NCI-H446 (cell line): ENCODE data around the gene KDM8.

Experiments
- DNase-seq, 2 experiments: peaks; one replicate each; lab custom pipeline; 2025; lab: John Stamatoyannopoulos, UW

The KDM8 gene

GRCh38 chr16:27216297-27216885, 13.1 kb downstream of the KDM8 start:
- DNase-seq = no peak

GRCh38 chr16:27217256-27217655, 13.9 kb downstream of the KDM8 start:
- no peak for DNase-seq

DNA sequence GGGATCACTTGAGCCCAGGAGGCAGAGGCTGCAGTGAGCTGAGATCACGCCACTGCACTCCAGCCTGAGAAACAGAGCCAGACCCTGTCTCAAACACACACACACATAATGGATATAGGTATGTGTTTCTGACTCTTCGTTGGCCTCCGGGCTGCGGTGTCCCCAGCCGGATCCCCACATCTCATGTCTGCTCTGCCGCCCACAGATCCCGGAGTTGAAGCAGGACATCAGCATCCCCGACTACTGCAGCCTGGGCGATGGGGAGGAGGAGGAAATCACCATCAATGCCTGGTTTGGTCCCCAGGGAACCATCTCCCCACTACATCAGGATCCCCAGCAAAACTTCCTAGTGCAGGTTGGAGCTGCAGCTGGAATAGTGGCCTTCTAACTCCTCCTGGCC, 15.4 kb downstream of the KDM8 start:
- DNase-seq = no peak

DNA sequence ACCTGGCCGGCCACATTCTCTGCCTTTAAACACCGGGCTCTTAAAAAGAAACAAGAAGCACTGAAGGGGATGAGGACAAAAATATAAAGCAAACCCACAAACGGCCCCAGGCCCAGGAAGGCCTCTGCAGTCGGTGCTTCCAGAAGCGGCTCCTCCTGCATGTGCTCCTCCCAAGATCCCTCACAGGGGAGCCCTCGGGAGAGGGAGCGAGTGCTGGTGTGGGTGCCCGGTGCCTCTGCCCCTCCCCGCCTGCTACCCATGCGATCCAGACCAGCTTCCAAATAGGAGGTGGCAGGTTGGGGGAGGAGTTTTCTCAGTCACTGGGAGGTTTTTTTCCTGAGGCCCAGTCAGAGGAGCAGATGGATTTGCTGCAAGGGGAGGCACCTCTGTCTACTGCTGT, 15.8 kb downstream of the KDM8 start:
- DNase-seq = no peak

GRCh38 chr16:27220120-27220519, 16.8 kb downstream of the KDM8 start:
- DNase-seq = no peak

DNA sequence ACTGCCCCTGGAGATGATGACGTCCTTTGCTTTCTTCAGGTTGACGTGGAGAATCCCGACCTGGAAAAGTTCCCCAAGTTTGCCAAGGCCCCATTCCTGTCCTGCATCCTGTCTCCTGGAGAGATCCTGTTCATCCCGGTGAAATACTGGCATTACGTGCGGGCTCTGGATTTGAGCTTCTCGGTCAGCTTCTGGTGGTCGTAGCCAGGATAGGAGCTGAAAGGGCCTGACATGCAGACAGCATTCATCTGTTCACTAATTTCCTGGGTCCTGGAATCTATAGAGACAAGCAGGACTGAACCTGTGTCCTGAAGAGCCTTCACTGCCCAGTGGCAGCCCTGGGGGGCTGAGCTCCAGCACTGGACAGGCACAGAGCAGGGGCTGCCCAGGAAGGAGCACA, 17.2 kb downstream of the KDM8 start:
- no peak for DNase-seq

DNA sequence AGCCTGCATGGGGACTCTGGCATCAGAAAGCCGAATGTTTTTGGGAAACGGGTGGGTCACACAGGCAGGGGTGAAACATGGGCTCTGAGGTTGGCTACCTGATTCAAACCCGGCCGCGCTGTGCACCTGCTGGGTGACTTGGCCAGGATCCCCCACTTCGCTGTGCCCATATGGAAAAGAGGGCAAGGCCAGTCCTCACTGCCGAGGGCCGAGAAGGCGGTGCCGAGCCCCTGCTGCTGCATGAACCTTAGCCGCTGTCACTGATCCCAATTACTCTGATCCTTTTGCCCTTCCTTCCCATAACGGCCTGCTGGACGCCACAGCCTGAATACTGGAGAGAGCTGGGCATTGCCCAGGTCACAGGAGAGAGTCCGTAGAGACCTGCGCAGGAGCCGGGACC, 17.7 kb downstream of the KDM8 start:
- no peak for DNase-seq

- peak in 1 of 2 experiments; percentile 19 for DNase-seq
Observed at GRCh38 chr16:27221576-27222248, 18.4 kb downstream of the KDM8 start.

- peak in 1 of 2 experiments; percentile 57 for DNase-seq
Observed at GRCh38 chr16:27222249-27223225, 19.2 kb downstream of the KDM8 start.

GRCh38 chr16:27223226-27223610, 19.9 kb downstream of the KDM8 start:
- DNase-seq = no peak

- DNase-seq = no peak
Observed at GRCh38 chr16:27223701-27224100, 20.4 kb downstream of the KDM8 start.

GRCh38 chr16:27224271-27224737, 21.0 kb downstream of the KDM8 start:
- DNase-seq = no peak

GRCh38 chr16:27224741-27225300, 21.5 kb downstream of the KDM8 start:
- DNase-seq = no peak

DNA sequence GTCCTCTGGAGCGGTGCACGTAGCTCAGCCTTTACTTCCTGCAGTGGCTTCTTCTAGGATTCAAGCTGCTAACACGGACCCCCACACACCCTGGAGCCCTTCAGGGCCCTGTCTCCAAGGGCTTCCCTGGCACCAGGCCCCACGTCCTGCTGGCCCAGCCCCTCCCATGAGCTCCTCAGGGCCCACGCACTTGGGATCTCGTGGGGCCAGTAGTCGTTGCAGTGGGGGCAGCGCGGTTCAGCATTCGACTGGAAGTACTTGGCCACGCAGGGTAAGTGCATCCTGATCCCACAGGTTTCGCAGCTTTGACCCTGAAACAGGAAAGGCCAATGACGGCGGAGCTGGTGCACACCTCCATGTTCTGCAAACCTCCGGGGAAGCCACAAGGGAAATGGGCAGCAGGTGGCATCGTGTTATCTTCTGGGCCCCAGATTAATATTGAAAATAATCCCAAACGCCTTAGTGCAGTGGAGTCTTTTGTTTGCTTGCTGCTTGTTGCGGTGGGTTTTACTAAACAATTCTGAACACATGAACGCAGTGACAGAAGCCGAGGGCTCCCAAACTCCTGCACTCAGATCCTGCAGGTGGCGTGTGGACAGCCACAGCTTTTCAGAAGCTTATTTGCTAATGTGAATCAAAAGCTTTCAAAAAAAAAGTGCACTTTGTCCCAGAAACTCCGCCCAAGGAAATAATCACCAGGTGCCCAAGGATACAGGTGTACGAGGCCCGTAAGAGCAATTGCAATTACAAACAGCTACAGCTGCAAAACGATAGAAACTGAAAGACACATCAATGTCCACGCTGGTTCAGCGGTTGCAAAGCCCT, 22.4 kb downstream of the KDM8 start:
- no peak for DNase-seq

DNA sequence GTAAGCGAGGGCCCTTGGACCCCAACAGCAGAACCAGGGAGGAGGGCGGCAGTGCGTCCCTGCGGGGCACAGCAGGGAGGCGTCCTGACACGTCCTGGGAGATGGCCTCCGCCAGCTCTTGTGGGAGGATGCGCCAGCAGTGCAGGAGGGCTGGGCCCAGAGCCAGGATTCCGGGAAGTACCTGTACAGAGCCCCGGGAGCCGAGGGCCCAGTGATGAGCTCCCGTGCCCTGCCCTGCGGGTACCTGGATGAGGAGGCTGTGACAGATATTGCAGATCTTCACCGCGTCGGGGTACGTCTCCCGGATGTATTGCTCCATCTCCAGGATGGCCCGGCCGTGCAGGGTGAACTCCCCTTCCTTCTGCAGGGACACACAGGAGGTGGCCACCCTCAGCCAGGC, 23.1 kb downstream of the KDM8 start:
- no peak for DNase-seq

DNA sequence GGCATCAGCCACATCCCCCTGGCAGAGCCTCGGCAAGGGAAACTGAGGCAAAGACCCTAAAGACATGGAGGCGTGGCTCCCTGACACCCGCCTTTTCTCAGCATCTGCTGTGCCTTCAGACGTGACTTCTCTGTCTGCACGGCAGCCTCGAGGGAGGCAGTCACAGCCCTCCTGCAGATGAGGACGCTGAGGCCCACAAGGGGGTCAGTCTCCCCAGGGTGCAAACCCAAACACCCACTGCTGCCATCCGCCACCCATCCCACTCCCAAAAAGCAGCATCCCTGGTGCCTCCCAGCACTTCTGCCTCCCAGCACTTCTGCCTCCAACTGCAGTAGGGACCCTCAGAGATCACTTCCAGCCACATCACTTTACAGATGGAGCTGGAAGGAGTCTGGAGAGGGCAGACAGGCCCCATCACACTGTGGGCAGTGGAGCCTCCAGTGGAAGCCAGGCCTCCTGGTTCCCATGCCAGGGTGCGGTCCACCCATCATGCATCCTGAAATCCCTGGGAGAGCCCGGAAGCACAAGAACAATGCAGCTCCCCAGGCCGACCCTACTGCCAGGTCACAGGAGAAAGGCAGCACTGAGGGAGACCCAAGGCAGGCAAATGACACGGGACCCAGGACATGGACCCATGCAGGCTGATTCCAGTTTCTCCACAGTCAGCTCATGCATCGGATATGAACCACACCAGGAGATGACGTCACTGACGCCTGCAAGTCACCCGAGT, 23.8 kb downstream of the KDM8 start:
- no peak for DNase-seq

- no peak for DNase-seq
Observed at GRCh38 chr16:27228045-27228444, 24.7 kb downstream of the KDM8 start.

- DNase-seq = no peak
Observed at GRCh38 chr16:27228621-27229501, 25.5 kb downstream of the KDM8 start.

DNA sequence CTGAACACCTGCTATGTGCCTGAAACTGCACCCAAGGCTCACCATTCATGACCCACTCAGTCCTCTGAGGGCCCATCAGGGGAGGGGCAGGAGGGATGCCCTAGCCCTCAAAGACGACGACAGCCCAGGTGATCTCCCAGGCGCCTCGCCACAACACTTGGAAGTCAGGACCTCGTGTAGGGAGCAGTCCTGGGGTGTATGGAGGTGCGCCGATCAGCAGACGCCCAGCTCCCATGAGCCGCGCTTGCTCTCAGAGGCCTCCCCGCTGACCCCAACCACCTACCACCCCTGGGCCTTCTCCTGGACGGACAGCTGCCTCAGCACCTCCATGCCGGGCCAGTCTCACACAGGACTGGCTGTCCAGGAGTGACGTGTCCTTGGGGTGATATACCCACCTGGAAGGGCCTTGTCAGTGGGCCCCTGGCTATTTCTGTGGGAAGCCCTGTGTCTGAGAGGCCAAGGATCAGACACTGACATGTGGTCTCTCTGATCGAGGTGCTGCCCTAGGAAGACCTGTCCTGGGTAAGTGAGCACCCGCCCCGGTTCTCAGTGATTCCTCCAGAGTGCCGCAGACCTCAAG, 26.7 kb downstream of the KDM8 start:
- no peak for DNase-seq
